Activated CD8-positive, alpha-beta memory T cell treated with anti-CD3 and anti-CD28 coated beads, Interleukin-2, amount 50 U/mL, for 48 hours (primary cell): Measurements from ENCODE around the gene MED17.
"Not testable (repeated sequence)": the region's sequence is repeated elsewhere in the genome, so short reads cannot be mapped to it uniquely, and the experiment has no call there.

Source experiments
- DNase-seq: peaks from one replicate; pipeline ENCODE4 v3.0.0-alpha.2; 2020

The MED17 gene, protein sequence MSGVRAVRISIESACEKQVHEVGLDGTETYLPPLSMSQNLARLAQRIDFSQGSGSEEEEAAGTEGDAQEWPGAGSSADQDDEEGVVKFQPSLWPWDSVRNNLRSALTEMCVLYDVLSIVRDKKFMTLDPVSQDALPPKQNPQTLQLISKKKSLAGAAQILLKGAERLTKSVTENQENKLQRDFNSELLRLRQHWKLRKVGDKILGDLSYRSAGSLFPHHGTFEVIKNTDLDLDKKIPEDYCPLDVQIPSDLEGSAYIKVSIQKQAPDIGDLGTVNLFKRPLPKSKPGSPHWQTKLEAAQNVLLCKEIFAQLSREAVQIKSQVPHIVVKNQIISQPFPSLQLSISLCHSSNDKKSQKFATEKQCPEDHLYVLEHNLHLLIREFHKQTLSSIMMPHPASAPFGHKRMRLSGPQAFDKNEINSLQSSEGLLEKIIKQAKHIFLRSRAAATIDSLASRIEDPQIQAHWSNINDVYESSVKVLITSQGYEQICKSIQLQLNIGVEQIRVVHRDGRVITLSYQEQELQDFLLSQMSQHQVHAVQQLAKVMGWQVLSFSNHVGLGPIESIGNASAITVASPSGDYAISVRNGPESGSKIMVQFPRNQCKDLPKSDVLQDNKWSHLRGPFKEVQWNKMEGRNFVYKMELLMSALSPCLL

DNA sequence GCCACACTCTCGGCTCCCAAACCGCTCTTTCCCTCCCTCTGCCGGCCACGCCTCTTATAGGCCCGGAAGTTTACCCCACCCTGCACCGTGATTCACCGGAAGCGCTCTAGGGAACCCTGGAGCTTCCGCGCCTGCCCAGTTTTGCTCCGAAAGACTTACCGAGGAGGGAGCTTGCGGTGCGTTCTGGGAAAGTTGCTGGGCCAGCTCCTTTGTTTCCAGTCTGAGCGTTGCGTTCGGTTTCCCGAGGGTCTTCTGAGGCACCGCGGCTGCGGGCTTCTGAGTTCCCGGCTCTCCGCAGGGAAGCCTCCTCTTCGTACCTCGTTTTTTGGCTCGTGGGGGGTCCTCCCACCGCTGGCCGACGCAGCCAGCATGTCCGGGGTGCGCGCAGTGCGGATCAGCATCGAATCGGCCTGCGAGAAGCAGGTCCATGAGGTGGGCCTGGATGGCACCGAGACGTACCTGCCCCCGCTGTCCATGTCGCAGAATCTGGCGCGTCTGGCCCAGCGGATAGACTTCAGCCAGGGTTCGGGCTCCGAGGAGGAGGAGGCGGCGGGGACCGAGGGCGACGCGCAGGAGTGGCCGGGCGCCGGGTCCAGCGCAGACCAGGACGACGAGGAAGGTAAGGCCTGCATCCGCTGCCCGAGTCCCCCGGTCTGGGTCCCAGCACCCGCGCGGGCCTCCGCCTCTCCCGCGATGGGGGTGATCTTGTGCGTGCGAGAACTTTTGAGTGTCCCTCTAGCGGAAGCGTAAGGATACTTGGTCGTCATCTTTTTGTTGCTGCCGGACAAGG lies at the start of gene MED17:
TSS of gene MED17 (plus strand) at position 138 of the 790 bp plus-strand sequence. CDS start at position 370, 232 bp downstream.
- DNase-seq: peak; percentile 91

DNA sequence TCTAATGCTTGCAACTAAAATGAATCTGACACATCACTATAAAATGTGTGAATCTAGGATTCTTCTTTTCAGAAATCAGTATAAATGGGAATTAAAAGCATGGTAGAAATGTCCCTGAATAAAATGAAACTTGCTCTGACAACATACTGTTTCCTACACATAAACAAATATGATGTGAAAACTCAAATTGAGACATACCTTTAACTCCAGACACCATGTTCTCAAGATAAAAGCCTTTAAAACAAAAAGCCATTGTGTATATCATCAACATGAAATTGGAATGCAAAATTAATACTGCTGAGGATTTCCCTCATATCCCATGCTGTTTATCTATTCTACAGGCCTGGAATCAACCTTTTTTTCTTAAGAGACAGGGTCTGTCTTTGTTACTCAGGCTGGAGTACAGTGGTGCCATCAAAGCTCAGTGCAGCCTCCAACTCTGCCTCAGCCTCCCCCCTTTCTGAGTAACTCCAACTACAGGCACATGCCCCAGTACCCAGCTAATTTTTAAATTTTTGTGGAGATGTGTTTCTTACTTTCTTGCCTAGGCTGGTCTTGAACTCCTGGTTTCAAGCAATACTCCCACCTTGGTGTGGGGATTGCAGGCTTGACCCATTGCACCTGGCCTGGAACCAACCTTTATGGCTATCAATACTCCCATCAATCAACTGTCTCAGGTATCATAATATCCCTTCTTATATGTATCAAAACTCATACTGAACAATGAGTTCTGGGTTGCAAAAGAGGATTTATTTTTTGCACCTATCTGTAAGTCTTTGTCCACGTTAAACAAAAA lies 49.5 kb upstream of the MED17 start:
- no peak for DNase-seq

DNA sequence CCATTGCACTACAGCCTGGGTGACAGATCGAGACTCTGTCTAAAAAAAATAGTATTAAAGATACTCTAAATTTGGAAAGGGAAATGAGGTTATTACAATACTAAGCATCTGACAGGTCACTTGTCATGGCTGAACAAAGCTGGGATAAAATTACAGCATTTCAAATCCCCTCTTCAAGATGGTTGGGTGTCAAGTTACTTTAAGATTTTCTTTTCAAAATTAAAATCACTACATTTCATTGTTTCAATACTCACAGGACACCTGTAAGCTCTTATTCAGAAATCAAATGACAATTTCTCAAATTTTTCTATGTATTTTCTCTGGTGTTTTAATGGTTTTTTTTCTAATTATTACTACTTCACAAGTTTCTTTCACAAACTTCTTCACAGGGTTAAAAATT lies 48.5 kb upstream of the MED17 start:
- no peak for DNase-seq

DNA sequence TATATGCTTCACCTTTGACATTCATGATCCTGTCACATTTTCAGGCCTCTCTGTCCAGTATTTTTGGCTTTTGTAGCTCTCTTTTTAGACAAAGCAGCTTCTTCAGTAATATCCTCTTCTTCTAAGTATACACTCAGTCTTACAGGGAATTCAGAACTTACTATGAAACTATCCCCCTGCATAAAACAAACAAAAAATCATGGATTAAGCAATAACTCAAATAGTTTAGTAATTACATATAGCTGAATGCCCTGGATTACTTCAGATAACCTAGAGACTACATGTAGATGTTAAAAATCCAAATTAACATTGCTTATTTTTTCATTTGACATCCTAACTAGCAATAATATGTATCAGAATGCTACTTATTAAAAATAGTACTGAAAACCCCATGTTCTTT lies 48.0 kb upstream of the MED17 start:
- no peak for DNase-seq

DNA sequence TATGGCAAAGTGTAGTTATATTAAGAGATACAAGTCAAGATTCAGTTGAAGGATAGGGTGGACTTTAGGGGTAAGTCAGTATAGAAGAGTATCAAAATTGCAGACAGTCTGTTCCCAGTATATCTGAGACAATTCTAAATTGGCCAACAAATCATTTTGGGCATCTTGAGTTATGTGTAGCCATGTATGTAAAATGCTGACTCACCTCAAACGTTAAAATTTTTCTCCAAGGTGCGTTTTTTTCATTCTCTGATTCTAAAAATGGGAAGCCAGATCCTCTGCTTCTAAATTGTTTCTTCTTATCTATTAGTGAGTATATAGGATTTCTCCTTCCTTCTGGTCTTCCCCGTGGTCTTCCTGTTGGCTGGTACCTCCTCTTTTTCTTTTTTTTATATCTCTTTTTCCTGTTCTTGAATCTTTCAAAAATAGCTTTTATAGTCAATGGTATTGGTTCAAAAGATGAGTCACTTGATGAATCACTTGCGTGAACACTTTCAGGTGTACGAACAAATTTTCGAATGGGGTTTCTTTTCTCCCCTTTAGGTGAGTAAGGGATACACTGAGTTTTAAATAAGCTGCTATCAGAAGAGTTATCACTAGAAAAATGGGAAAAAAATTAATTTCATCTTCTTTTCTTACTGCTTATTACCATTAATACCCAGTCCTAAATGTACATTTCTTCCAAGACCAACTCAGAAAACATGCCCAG lies 46.0 kb upstream of the MED17 start:
- no peak for DNase-seq

DNA sequence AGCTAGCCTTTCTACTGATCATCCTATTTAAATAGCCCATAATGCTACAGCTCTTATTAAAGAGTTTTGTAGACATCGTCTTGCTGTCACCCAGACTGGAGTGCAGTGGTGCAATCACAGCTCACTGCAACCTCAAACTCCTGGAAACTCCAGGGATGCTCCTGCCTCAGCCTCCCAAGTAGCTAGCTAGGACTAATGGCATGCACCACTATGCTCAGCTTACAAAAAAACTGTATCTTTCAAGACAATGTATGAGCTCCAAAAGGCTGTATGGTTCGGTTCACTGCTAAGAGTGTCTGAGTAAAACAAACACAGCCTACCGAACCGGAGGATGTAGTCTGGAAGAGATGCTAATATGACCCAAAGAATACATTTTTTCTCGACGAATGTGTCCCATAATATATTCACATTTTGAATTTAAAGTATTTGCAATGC lies 45.4 kb upstream of the MED17 start:
- DNase-seq: no peak

DNA sequence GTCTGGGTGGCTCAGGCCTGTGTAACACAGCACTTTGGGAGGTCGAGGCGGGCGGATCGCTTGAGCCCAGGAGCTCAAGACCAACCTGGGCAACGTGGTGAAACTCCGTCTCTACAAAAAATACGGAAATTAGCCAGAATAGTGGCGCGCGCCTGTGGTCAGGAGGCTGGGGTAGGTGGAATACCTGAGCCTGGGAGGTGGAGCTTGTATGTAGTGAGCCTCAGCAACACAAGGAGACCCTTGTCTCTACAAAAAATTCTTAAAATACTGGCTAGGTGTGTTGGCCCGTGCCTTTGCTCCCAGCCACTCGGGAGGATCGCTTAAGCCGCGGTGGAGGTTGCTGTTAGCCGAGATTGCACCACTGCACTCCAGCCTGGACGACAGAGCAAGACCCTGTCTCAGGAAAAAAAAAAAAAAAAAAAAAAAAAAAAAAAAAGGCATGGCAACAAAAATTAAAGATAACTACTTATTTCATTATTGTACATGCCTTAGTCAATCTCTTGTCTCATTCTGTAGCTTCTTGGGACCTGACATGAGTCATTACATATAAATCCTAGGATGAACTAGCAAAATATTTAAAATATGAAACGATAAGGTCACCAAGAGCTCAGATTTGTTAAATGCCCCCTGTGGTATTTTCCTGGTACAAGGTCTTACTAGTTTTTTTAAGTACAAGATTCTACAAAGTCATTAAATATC lies 43.9 kb upstream of the MED17 start:
- DNase-seq: peak; percentile 76

DNA sequence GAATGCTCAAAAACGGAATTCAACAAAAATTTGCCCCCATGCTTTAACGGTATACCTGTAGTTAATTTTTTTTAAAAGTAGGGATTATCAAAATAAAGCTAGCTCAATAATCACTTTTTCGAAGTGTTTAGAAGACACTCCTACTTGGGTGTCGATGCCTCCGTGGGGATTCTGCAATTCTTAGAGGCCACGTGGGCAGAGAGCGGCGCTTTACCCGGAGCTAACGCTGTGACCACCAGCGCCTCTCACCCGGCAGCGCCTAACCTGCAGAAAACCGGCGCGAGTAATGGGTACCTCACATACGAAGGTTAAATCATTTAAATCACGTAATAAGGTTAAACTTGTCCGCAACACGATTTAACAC lies 43.4 kb upstream of the MED17 start:
- peak; percentile 87 for DNase-seq

DNA sequence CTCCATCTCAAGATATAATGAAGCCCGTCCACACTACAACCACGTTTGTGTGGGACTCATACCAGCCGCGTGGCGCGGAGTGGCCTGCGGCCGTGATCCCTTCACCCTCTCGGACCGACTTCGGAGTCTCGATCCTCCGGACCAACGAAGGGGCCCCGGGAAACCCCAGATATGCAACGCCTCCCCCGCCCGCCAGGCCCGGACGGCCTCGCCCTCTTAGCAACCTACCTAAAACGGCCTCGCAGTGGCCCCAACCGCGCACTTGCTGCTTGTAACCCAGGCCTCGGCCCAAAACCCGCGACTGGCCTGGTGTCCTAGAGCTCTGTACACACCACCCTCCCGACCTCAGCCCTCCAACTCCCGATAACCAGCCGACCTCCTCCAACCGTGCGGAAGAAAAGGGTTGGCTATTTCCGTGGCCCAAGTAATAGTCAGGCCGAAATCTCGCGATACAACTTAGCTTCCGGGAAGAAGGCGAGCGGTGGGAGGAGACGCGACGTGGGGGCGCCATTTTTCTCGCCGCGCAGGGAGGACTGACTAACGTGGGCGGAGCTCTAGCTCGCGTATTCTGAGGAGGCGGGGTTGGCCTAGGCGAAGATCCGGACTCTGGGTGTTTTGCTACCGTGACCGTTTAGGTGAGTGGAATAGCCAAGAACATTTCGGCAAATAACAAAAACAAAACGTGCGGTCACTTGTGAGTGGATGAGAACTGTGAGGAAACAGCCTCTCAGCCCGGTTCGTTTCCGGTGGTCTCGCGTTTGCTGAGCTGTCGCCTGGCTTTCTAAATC lies 42.8 kb upstream of the MED17 start, which contains the start of the genes C11orf54 and TAF1D:
TSS of gene C11orf54 (plus strand) at position 579 of the 788 bp plus-strand sequence. CDS start 5,722 bp downstream, outside the sequence.
TSS of gene TAF1D (minus strand) at position 402 of the 788 bp plus-strand sequence. CDS start 2,191 bp downstream, outside the sequence.
- DNase-seq: peak; percentile 92

DNA sequence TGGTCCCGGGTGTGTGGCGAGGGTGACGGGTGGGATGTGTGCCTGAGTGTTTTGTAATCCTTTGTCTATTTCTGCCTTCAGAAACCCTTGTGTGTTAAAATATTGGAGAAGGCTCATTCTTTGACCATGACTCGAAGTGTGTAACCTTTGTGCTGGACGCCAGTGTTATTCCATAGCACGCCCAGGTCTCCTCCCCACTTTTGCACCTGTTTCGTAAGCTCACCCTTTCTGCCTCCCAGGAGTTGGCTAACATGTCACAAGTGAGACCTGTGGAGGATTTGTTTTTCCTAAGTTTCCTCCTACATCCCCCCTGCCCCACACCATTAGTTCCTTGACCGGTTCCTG lies 42.2 kb upstream of the MED17 start:
- DNase-seq: no peak

DNA sequence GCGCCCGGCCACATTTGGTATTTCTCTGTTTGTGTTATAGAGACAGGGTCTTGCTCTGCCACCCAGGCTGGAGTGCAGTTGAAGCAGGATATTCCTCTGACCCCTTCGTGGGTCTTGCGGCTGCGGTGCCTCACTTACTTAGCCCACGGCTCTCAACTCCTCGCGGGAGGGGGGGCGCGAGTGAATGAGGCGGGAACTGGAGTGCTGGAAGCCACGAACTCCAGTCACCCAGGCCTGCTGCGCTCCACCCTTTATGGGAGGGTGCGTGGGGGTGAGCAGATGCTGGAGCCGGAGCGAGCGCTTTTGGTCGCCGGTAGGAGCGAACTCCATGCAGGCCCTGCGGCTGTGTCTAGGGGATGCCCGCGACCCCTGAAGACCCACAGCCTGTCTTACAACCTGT lies 40.8 kb upstream of the MED17 start:
- DNase-seq: no peak

DNA sequence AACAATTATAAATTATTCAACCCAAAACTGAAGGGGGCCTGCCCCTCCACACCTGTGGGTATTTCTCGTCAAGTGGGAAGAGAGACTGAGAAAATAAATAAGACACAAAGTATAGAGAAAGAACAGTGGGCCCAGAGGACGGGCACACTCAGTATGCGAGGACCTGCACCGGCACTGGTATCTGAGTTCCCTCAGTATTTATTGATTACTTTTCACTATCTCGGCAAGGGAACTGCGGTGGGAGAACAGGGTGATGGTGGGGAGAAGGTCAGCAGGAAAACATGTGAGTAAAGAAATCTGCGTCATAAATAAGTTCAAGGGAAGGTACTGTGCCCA lies 39.4 kb upstream of the MED17 start:
- DNase-seq: no peak

DNA sequence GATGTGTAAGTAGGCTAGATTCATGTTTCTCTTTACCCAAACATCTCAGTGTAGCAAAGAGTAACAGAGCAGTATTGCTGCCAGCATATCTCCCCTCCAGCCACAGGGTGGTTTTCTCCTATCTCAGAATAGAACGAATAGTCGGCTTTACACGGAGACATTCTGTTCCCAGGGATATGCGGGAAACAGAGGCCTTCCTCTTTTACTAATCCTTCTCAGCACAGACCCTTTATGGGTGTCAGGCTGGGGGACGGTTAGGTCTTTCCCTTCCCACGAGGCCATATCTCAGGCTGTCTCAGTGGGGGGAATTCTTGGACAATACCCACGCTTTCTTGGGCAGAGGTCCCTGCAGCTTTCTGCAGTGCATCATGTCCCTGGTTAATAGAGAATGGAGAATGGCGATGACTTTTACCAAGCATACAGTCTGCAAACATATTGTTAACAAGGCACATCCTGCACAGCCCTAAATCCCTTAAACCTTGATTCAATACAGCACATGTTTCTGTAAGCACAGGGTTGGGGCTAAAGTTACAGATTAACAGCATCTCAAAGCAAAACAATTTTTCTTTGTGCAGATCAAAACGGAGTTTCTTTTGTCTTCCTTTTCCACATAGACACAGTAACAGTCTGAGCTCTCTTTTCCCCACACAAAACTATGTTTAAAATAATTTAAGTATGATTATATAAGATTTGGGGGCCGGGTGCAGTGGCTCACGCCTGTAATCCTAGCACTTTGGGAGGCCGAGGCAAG lies 38.9 kb upstream of the MED17 start:
- not testable (repeated sequence) for DNase-seq

DNA sequence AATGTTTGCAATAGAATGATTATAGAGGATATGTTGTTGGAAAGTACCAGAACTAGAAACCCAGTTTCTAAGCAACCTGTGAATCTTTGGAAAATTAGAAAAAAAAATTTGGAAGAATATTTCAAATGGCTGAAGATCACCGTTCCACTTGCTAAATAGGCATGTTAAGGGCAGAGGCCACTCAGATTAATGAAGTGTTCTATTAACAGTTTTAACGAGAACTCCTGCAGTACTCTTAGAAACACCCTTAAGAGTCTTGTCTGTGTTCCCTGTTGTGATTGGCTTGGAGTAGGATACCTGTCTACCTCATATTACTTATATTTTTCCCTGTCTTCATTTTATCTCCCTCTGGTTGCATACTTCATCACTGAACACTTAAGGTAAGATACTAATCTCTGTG lies 38.0 kb upstream of the MED17 start:
- no peak for DNase-seq

DNA sequence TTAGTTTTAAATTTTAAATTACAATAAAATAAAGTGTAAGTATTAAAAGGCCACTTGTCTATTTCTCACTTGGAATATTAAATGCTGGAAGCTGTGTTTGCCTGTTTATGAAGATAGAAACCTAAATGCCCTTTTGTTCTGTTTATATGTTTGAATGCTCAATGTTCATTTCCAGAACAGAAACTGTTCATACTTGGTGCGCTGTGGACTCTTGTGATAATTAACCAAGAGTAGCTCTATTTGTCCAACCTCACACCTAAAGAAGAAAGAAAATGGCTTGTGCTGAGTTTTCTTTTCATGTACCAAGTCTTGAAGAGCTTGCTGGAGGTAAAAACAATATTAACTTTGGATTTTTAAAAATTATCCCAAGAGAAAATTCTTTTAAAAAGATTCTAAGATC lies 37.0 kb upstream of the MED17 start:
- DNase-seq: no peak

DNA sequence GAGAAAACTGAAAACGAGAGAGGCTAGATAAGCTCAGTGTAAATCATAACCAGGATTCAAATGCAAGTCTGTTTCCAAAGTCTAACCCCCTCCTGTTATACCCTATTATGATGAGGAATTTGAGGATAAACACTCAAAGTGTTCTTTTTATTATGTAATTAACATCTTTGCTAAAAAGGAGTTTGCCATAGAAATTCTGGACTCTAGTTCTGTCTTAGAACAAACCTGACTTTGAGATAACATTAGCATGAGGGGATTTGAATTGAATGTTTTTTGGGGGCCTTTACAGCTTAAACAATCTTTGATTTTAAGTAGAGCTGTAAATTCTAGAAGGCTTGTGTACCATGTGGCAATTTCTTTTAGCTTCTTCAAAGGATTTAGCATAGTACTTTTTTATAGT lies 33.1 kb upstream of the MED17 start:
- DNase-seq: no peak

DNA sequence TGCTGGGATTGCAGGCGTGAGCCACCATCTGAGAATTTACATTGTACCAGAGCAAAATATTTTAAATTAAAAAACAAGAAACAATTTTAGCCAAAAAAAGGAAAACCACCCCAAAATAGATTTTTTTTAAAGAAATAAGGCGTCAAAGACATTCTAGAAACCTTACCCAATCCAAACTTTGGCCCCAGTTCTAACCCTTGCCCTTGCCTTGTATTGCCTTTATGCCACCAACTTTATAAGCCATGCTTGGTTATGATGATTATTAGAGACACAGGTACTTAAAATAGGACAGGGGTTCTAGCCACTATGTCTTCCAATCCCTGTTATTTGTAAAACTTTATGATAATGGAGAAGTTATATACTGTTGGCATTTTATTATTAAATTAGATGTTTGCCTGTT lies 30.8 kb upstream of the MED17 start:
- DNase-seq: no peak

DNA sequence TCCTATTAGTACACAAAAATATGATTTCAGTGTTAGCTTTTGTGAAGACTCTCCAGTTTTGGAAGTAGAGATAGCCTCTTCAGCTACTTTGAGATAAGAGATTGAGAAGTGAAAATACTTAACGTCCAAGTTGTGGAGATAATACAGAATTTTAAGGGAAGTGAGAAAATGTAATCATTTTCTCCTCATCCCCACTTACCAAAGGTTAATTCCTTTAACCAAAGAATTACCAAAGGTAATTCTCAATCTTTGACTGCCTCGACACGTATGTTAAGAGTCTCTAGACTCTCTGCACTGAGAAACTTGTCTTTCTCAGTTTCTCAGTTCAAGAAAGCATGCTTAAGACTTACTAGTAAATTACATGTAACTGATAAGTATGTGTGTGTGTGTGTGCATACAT lies 27.3 kb upstream of the MED17 start:
- no peak for DNase-seq

DNA sequence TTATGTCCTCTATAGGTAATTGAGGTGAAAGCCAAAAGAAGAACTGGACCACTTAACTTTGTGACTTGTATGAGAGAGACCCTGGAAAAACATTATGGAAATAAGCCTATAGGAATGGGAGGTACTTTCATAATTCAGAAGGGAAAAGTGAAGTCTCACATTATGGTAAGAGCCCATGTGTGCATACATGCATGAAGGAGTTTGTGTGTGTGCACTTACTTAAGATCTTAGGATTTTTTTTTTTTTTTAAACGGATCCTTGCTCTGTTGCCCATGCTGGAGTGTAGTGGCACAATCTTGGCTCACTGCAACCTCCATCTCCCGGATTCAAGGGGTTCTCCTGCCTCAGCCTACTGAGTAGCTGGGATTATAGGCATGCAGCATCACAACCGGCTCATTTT lies 26.8 kb upstream of the MED17 start:
- DNase-seq: no peak
